Muscle of leg (tissue), 11 donors: ENCODE measurements around the gene OTOG. TPM values are rescaled to one million over a fixed set of nuclear protein-coding genes. Genes with fewer than 3 reads are reported as not detected.
A peak's percentile ranks its signal among the peaks of the same experiment; 100 is the strongest.
"Not testable (repeated sequence)": the region's sequence is repeated elsewhere in the genome, so short reads cannot be mapped to it uniquely, and the experiment has no call there.

Experiments
- DNase-seq: peaks from one replicate; pipeline ENCODE4 v3.0.0; 2013
- H3K27ac ChIP-seq: one replicate; pipeline ENCODE4 v1.5.1; 2013; ENCODE audit warnings: mild to moderate bottlenecking, low read length, control low read depth
- H3K27me3 ChIP-seq: one replicate; pipeline ENCODE4 v1.6.1; 2013; ENCODE audit warnings: low read length; ENCODE audit not compliant: control insufficient read depth, insufficient read depth
- H3K36me3 ChIP-seq: one replicate; pipeline ENCODE4 v1.6.1; 2013; ENCODE audit warnings: low read length; ENCODE audit not compliant: control insufficient read depth, insufficient read depth
- H3K4me1 ChIP-seq: one replicate; pipeline ENCODE4 v1.6.1; 2013; ENCODE audit warnings: low read length; ENCODE audit not compliant: control insufficient read depth, insufficient read depth
- H3K4me3 ChIP-seq: one replicate; pipeline ENCODE4 v1.5.1; 2013; ENCODE audit warnings: low read length, control low read depth
- H3K9me3 ChIP-seq: replicated peaks from 2 replicates; pipeline ENCODE4 v1.6.1; 2013; ENCODE audit warnings: low read depth, low read length; ENCODE audit not compliant: control insufficient read depth
- WGBS: methylation state at CpG from one replicate; pipeline ENCODE4 v1.1.5; 2013; ENCODE audit warnings: missing lambda C conversion rate; ENCODE audit not compliant: insufficient coverage; 5-methylcytosine and 5-hydroxymethylcytosine counted together
- polyA plus RNA-seq, 8 donors: library from polyadenylated mRNA; unstranded; fragments of 120-200 nt; gene quantifications; one replicate each; pipeline versions ENCODE4 v1.2.1 to v1.2.3, GENCODE V29; 2013; ENCODE audit warnings: inconsistent platforms in 1 of 8, low replicate concordance in 1 of 8; ENCODE audit not compliant: insufficient read length in 8 of 8, insufficient read depth in 1 of 8
- total RNA-seq: library from RNA; stranded (reverse); fragments of 120-200 nt; gene quantifications from one replicate; pipeline ENCODE4 v1.2.4, GENCODE V29; 2013

Gene OTOG
- total and polyA plus RNA-seq, 9 donors = under 0.01 to 0.05 (median 0.04) TPM; not detected in 4

DNA sequence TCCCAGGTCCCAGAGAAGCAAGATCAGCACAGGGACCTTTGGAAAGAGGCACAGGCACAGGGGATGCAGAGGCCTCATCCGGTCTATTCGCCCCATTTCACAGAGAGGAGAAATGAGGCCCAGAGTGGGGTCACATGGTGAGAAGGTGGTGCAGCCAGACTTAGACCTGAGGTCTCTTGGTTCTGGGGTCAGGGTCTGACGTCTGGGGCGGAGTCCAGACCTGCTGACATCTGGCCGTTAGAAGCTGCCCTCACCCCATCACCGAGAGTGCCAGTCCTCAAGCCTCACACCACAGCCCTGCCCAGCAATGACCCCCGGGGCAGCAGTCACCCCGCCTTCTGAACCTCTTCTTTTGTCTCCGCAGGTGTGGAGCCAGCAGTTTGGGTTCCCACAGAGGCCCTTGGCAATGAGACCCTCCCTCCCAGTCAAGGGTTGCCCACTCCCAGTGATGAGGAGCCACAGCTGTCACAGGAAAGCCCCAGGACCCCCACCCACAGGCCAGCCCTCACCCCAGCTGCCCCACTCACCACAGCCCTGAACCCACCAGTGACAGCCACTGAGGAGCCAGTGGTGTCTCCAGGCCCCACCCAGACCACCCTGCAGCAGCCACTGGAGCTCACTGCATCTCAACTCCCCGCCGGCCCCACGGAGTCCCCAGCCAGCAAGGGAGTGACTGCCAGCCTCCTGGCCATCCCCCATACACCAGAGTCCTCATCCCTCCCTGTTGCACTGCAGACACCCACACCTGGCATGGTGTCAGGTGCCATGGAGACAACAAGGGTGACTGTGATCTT lies 62.4 kb downstream of the OTOG start:
- 75% methylated on average over 12 of the region's 12 CpGs for WGBS
- Histone ChIP-seq H3K4me3 (no peak overlapping the region), H3K4me1 (peaks cover 27% of the 10 kb centered on the region), H3K36me3 (no peaks in the 10 kb centered on the region), H3K27me3 (peaks cover 7% of the 10 kb centered on the region), H3K27ac (no peak overlapping the region), H3K9me3 (no peaks in the 10 kb centered on the region)
- no peak for DNase-seq

DNA sequence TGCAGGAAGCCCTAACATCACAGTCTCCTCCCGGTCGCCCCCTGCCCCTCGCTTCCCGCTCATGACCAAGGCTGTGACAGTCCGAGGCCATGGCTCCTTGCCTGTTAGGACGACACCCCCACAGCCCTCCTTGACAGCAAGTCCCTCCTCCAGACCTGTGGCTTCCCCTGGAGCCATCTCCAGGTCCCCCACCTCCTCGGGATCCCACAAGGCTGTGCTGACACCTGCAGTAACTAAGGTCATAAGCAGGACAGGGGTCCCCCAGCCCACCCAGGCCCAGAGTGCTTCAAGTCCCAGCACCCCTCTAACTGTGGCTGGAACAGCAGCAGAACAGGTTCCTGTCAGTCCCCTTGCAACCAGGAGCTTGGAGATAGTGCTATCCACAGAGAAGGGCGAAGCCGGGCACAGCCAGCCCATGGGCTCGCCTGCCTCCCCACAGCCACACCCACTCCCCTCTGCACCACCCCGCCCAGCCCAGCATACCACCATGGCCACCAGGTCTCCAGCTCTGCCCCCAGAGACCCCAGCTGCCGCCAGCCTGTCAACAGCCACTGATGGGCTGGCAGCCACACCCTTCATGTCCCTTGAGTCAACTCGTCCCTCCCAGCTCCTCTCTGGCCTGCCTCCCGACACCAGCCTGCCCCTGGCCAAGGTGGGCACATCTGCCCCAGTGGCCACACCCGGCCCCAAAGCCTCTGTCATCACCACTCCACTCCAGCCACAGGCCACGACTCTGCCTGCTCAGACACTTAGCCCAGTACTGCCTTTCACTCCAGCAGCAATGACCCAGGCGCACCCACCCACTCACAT lies 63.2 kb downstream of the OTOG start:
- WGBS = 69% methylated on average over 17 of the region's 17 CpGs
- Histone ChIP-seq H3K27ac (peak overlapping the region; percentile 31), H3K27me3 (peaks cover 7% of the 10 kb centered on the region), H3K36me3 (no peaks in the 10 kb centered on the region), H3K4me1 (peaks cover 27% of the 10 kb centered on the region), H3K4me3 (no peak overlapping the region), H3K9me3 (no peaks in the 10 kb centered on the region)
- DNase-seq = peak; percentile 37

DNA sequence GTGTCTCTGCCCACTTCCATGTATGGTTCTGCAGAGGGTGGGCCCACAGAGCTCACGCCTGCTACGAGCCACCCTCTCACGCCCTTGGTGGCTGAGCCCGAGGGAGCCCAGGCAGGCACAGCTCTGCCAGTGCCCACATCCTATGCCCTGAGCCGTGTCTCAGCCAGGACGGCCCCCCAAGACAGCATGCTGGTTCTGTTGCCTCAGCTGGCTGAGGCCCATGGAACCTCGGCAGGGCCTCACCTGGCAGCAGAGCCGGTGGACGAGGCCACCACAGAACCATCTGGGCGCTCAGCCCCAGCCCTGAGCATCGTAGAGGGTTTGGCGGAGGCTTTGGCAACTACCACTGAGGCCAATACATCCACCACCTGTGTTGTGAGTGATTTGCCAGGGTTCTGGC lies 64.0 kb downstream of the OTOG start:
- Histone ChIP-seq H3K4me3 (no peak overlapping the region), H3K4me1 (peaks cover 22% of the 10 kb centered on the region), H3K27ac (no peak overlapping the region), H3K27me3 (peaks cover 7% of the 10 kb centered on the region), H3K36me3 (no peaks in the 10 kb centered on the region), H3K9me3 (no peaks in the 10 kb centered on the region)
- no peak for DNase-seq
- 80% methylated on average over 7 of the region's 12 CpGs for WGBS

DNA sequence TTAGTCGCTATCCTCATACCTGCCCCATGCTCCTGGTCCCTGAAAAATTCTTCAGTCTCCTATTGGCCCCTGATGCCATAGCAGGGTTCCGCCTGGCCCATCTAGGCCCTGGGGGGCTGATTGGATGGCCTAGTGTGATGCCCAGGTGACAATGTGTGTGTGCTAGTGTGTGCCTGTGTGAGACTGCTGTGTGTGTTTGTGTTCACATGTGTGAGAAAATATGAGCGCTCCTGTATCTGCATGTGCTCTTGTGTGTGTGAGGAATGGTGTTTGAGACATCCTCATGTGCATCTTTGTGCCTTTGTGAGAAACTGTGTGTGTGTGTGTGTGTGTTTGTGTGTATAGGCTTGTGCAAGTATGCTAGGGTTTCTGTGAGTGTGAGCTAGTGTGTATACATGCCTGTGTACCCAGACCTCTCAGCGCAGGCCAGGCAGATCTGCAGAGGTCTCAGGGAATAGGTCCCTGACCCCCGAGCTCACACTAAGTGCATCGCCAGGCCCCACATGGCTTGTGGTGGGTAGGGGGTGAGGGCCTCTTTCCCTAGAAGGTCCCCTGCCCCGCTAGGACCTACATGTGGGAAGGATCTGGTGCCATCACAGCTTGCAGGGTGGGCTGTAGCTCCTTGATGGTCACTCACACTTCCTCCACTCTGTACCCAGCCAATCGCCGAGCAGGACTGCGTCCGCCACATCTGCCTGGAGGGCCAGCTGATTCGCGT lies 64.6 kb downstream of the OTOG start:
- peaks cover 7% of the 10 kb centered on the region for H3K27me3 ChIP-seq
- no peaks in the 10 kb centered on the region for H3K9me3 ChIP-seq
- no peaks in the 10 kb centered on the region for H3K36me3 ChIP-seq
- no peak for DNase-seq
- H3K4me3 ChIP-seq = no peak overlapping the region
- no peak overlapping the region for H3K27ac ChIP-seq
- H3K4me1 ChIP-seq = peaks cover 16% of the 10 kb centered on the region
- WGBS = 81% methylated on average over 11 of the region's 13 CpGs

DNA sequence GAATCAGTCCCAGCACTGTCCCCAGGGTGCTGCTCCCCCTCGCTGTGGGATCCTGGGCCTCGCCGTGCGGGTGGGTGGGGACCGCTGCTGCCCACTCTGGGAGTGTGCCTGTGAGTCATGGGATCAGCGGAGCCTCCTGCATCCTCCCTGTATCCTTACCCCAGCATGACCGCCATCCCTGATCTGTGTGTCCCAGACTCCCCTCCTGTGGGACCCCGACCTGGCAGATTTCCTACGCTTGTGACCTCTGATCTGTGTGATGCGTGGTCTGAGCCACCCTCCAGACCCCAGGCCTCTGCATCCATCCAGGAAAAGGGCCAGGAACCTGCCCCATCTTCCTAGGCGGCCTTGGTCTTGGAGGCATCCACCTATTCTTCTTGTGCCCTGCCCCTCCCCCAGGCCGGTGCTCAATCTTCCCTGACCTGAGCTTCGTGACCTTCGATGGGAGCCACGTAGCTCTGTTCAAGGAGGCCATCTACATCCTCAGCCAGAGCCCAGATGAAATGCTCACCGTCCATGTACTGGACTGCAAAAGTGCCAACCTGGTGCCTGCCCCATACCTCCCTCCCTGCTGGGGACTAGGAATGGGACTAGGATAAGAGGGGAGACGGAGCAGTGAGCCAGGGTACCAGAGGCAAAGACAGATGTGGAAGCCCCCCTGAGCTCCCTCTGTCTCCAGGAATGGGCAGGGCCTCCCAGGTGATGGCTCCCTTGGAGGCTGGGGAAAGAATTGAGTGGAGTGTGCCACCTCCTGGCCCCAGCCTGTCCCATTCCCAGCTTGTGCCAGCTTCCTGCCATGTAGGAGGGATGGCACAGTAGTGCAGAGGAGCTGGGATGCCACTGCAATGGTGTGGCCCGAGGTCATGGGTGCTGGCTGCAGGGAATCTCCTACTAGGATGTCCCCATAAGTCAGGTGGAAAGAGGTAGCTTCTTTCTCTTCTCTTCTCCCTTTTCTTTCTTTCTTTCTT lies 65.4 kb downstream of the OTOG start:
- H3K27ac ChIP-seq = no peak overlapping the region
- H3K4me1 ChIP-seq = peaks cover 16% of the 10 kb centered on the region
- H3K9me3 ChIP-seq = no peaks in the 10 kb centered on the region
- DNase-seq = no peak
- 76% methylated on average over 10 of the region's 18 CpGs for WGBS
- H3K36me3 ChIP-seq = no peaks in the 10 kb centered on the region
- H3K4me3 ChIP-seq = no peak overlapping the region
- peaks cover 6% of the 10 kb centered on the region for H3K27me3 ChIP-seq

DNA sequence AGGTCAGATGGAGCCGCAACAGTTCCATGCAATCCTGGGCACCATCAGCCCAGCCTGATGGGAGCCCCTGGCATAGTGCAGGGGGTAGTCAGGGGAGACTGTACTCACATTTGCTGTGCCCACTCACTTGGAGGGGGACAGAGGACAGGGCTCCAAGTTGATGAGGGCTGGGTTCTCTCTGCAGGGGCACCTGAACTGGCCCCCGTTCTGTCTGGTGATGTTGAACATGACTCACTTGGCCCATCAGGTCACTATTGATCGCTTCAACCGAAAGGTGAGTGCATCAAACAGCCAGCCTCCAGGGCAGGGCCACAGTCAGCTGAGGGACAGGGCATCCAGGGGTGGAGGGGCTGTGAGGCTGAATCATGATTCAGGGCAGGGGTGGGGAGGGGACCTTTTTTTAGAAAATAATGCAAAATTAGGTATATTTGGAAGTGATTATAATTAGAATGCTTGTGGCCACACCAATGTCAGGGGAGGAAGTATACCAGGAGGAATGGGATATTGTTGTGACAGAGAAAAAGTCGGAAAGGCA lies 66.4 kb downstream of the OTOG start:
- Histone ChIP-seq H3K9me3 (no peaks in the 10 kb centered on the region), H3K27ac (no peak overlapping the region), H3K4me3 (no peak overlapping the region), H3K4me1 (peaks cover 16% of the 10 kb centered on the region), H3K36me3 (no peaks in the 10 kb centered on the region), H3K27me3 (no peaks in the 10 kb centered on the region)
- WGBS = 75% methylated on average over 1 of the region's 5 CpGs
- DNase-seq = no peak

DNA sequence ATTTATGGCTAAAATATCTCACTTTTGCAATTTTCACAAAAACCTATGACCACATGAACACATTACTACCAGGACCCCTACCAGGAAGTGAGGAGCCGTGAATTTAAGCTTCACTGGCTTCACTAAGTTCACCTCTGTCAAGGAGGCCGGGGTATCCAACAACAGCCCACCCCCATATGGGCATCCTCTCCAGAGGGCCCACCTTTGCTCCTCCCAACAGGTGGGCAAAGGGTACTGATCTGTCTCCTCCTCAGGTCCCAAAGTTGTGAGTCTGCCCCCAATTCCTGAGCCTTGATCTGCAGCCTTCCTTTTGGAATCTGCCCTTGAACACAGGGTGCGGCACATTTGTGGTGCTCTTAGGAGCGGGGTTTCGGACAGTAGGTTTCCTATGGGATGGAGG lies 66.9 kb downstream of the OTOG start:
- Histone ChIP-seq H3K36me3 (no peaks in the 10 kb centered on the region), H3K9me3 (no peaks in the 10 kb centered on the region), H3K27ac (no peak overlapping the region), H3K4me3 (no peak overlapping the region), H3K4me1 (peaks cover 16% of the 10 kb centered on the region), H3K27me3 (no peaks in the 10 kb centered on the region)
- 63% methylated on average over 2 of the region's 5 CpGs for WGBS
- DNase-seq = no peak

DNA sequence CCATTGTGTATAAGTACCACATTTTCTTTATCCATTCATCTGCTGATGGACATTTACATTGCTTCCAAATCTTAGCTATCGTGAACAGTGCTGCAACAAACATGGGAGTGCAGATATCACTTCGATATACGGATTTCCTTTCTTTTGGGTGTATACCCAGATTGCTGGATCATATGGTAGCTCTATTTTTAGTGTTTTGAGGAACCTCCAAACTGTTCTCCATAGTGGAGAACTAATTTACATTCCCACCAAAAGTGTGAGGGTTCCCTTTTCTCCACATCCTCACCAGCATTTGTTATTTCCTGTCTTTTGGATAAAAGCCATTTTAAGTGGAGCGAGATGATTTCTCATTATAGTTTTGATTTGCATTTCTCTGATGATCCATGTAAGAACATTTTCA lies 75.7 kb downstream of the OTOG start:
- H3K27ac ChIP-seq, H3K4me3 ChIP-seq, H3K36me3 ChIP-seq, H3K27me3 ChIP-seq, H3K4me1 ChIP-seq, DNase-seq, H3K9me3 ChIP-seq: not testable (repeated sequence)
- no CpG with 5 or more reads among the region's 4 CpGs for WGBS

DNA sequence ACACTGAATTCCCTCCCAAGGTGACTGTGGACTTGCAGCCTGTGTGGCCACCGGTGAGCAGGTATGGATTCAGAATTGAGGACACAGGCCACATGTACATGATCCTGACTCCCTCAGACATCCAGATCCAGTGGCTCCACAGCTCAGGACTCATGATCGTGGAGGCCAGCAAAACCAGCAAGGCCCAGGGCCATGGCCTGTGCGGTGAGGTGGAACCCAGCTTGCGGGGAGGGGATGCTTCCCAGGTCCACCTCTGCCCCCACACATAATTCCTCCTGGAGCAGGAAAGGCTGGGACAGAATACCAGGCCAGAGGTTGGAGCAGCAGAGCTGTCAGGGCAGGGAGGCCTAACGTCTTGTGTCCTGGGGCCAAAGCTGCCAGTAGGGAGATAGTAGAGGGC lies 82.1 kb downstream of the OTOG start:
- peak; percentile 28 for DNase-seq
- 79% methylated on average over 2 of the region's 5 CpGs for WGBS
- Histone ChIP-seq H3K4me3 (no peak overlapping the region), H3K27ac (no peak overlapping the region), H3K9me3 (no peaks in the 10 kb centered on the region), H3K36me3 (no peaks in the 10 kb centered on the region), H3K27me3 (no peaks in the 10 kb centered on the region), H3K4me1 (peaks cover 10% of the 10 kb centered on the region)
